Activated CD4-positive, alpha-beta T cell treated with anti-CD3 and anti-CD28 coated beads for 48 hours (primary cell): Measurements from ENCODE around the gene TTC19.
A peak's percentile ranks its signal among the peaks of the same experiment; 100 is the strongest.
"Not testable (repeated sequence)": the region's sequence is repeated elsewhere in the genome, so short reads cannot be mapped to it uniquely, and the experiment has no call there.

Source experiments
- DNase-seq: peaks from one replicate; pipeline ENCODE4 v3.0.0-alpha.2; 2020

Gene TTC19

GRCh38 chr17:15973016-15973415 lies 26.6 kb upstream of the TTC19 start:
- no peak for DNase-seq

- DNase-seq: no peak
These were observed 25.8 kb upstream of the TTC19 start for GRCh38 chr17:15973834-15974233.

- DNase-seq: no peak
These were observed 21.7 kb upstream of the TTC19 start for GRCh38 chr17:15977894-15978293.

GRCh38 chr17:15978606-15979005 lies 21.0 kb upstream of the TTC19 start:
- no peak for DNase-seq

GRCh38 chr17:15979013-15979412 lies 20.6 kb upstream of the TTC19 start:
- not testable (repeated sequence) for DNase-seq

GRCh38 chr17:15981208-15981607 lies 18.4 kb upstream of the TTC19 start:
- peak; percentile 46 for DNase-seq

GRCh38 chr17:15981646-15982580 lies 17.7 kb upstream of the TTC19 start:
- DNase-seq: no peak

GRCh38 chr17:15996322-15996721 lies 3.3 kb upstream of the TTC19 start:
- no peak for DNase-seq

- no peak for DNase-seq
These were observed 1.5 kb upstream of the TTC19 start for GRCh38 chr17:15998031-15998562.

- DNase-seq: peak; percentile 52
These were observed 577 bp downstream of the TTC19 start for GRCh38 chr17:15999974-16000827.

- DNase-seq: no peak
These were observed 1.7 kb downstream of the TTC19 start for GRCh38 chr17:16001226-16001897.

- DNase-seq: no peak
These were observed 3.2 kb downstream of the TTC19 start for GRCh38 chr17:16002708-16003260.

GRCh38 chr17:16003841-16004240 lies 4.2 kb downstream of the TTC19 start:
- no peak for DNase-seq

- no peak for DNase-seq
These were observed 6.0 kb downstream of the TTC19 start for GRCh38 chr17:16005636-16006035.

GRCh38 chr17:16007439-16007838 lies 7.8 kb downstream of the TTC19 start:
- DNase-seq: peak; percentile 14

- DNase-seq: no peak
These were observed 14.4 kb downstream of the TTC19 start for GRCh38 chr17:16013943-16014407.

GRCh38 chr17:16019347-16019746 lies 19.7 kb downstream of the TTC19 start:
- no peak for DNase-seq

- DNase-seq: no peak
These were observed 24.3 kb downstream of the TTC19 start for GRCh38 chr17:16023881-16024280.

- DNase-seq: no peak
These were observed 25.6 kb downstream of the TTC19 start for GRCh38 chr17:16025202-16025601.

GRCh38 chr17:16026895-16027294 lies 27.3 kb downstream of the TTC19 start:
- DNase-seq: no peak

- peak; percentile 77 for DNase-seq
These were observed 28.3 kb downstream of the TTC19 start for GRCh38 chr17:16027708-16028584.
